ENCODE results near the gene SCGB1A1.

The SCGB1A1 gene

GRCh38 chr11:62420882-62421281, 2.0 kb downstream of the SCGB1A1 start:
- no peak for DNase-seq (ENCODE audit: low read depth in 2 of 2, low spot score in 1 of 2)

GRCh38 chr11:62421996-62422395, 3.2 kb downstream of the SCGB1A1 start:
- DNase-seq (ENCODE audit: low read depth in 2 of 2, low spot score in 1 of 2): no peak

- no peak for DNase-seq (ENCODE audit: low read depth in 2 of 2, low spot score in 1 of 2)
Measured at GRCh38 chr11:62423012-62423411, 4.2 kb downstream of the SCGB1A1 start.

- no peak for DNase-seq (ENCODE audit: low read depth in 2 of 2, low spot score in 1 of 2)
Measured at GRCh38 chr11:62427630-62428233, 8.9 kb downstream of the SCGB1A1 start.

- DNase-seq (ENCODE audit: low read depth in 2 of 2, low spot score in 1 of 2): no peak
Measured at GRCh38 chr11:62428871-62429560, 10.2 kb downstream of the SCGB1A1 start.

- no peak for DNase-seq (ENCODE audit: low read depth in 2 of 2, low spot score in 1 of 2)
Measured at GRCh38 chr11:62430425-62430824, 11.6 kb downstream of the SCGB1A1 start.

GRCh38 chr11:62431171-62431901, 12.5 kb downstream of the SCGB1A1 start:
- DNase-seq (ENCODE audit: low read depth in 2 of 2, low spot score in 1 of 2): no peak

GRCh38 chr11:62432695-62433094, 13.9 kb downstream of the SCGB1A1 start:
- DNase-seq (ENCODE audit: low read depth in 2 of 2, low spot score in 1 of 2): no peak

- DNase-seq (ENCODE audit: low read depth in 2 of 2, low spot score in 1 of 2): no peak
Measured at GRCh38 chr11:62433141-62433903, 14.5 kb downstream of the SCGB1A1 start.

- DNase-seq (ENCODE audit: low read depth in 2 of 2, low spot score in 1 of 2): no peak
Measured at GRCh38 chr11:62433904-62434276, 15.1 kb downstream of the SCGB1A1 start.

GRCh38 chr11:62435846-62436660, 17.2 kb downstream of the SCGB1A1 start:
- DNase-seq (ENCODE audit: low read depth in 2 of 2, low spot score in 1 of 2): no peak

- no peak for DNase-seq (ENCODE audit: low read depth in 2 of 2, low spot score in 1 of 2)
Measured at GRCh38 chr11:62437616-62438015, 18.8 kb downstream of the SCGB1A1 start.

- no peak for DNase-seq (ENCODE audit: low read depth in 2 of 2, low spot score in 1 of 2)
Measured at GRCh38 chr11:62438641-62439040, 19.8 kb downstream of the SCGB1A1 start.

GRCh38 chr11:62439785-62440602, 21.2 kb downstream of the SCGB1A1 start:
- DNase-seq (ENCODE audit: low read depth in 2 of 2, low spot score in 1 of 2): no peak

GRCh38 chr11:62443390-62444235, 24.8 kb downstream of the SCGB1A1 start:
- DNase-seq (ENCODE audit: low read depth in 2 of 2, low spot score in 1 of 2): no peak

GRCh38 chr11:62444236-62444833, 25.5 kb downstream of the SCGB1A1 start:
- no peak for DNase-seq (ENCODE audit: low read depth in 2 of 2, low spot score in 1 of 2)

GRCh38 chr11:62444835-62445234, 26.0 kb downstream of the SCGB1A1 start:
- DNase-seq (ENCODE audit: low read depth in 2 of 2, low spot score in 1 of 2): no peak

- DNase-seq (ENCODE audit: low read depth in 2 of 2, low spot score in 1 of 2): no peak
Measured at GRCh38 chr11:62445314-62445740, 26.5 kb downstream of the SCGB1A1 start.

- DNase-seq (ENCODE audit: low read depth in 2 of 2, low spot score in 1 of 2): no peak
Measured at GRCh38 chr11:62446091-62446490, 27.3 kb downstream of the SCGB1A1 start.
